Prostate gland (tissue), 2 donors: Measurements from ENCODE around the gene TRIM32. TPM values are rescaled to one million over a fixed set of nuclear protein-coding genes. Genes with fewer than 3 reads are reported as not detected.

Source experiments
- DNase-seq: peaks from one replicate; pipeline ENCODE4 v3.0.0-alpha.2; 2019; ENCODE audit warnings: low spot score
- H3K27ac ChIP-seq, 2 donors: fragments of 200-600 bp; sonication (generic); 2 replicates each; pipeline ENCODE4 v1.5.1; 2017 to 2019
- H3K27me3 ChIP-seq: fragments of 200-600 bp; sonication (generic); replicated peaks from 2 replicates; pipeline ENCODE4 v1.5.1; 2019; ENCODE audit not compliant: insufficient read depth
- H3K36me3 ChIP-seq, 2 donors: fragments of 200-600 bp; sonication (generic); 1 replicate in 1 of 2; 2 replicates in 1 of 2; pipeline versions ENCODE4 v1.5.1 to v1.8.1; 2017 to 2019
- H3K4me1 ChIP-seq: fragments of 200-600 bp; sonication (generic); replicated peaks from 2 replicates; pipeline ENCODE4 v1.5.1; 2019
- H3K4me3 ChIP-seq, 2 donors: fragments of 200-600 bp; sonication (generic); 2 replicates each; pipeline ENCODE4 v1.5.1; 2017 to 2019
- H3K9me3 ChIP-seq: fragments of 200-600 bp; sonication (generic); 2 replicates; pipeline ENCODE4 v1.5.1; 2017
- CTCF ChIP-seq, 4 experiments: fragments of 200-600 bp in 2 of 4; fragments of 450-650 bp in 2 of 4; sonication (generic) in 2 of 4; IDR thresholded peaks; 1 replicate in 3 of 4; 2 replicates in 1 of 4; pipeline ENCODE4 v1.5.1; 2016 to 2019; ENCODE audit warnings: antibody characterized with exemption in 4 of 4, mild to moderate bottlenecking in 2 of 4, moderate library complexity in 2 of 4
- POLR2A ChIP-seq: fragments of 450-650 bp; IDR thresholded peaks from one replicate; pipeline ENCODE4 v1.6.1; 2016; ENCODE audit warnings: antibody characterized with exemption, mild to moderate bottlenecking
- POLR2AphosphoS5 ChIP-seq: sonication (generic); formaldehyde crosslinking; IDR thresholded peaks from one replicate; pipeline ENCODE4 v1.6.1; 2017; ENCODE audit warnings: antibody characterized with exemption
- WGBS: methylation state at CpG from one replicate; pipeline ENCODE4 v1.1.5; 2018; 5-methylcytosine and 5-hydroxymethylcytosine counted together
- intact Hi-C: fragments of 100-400 bp; cut with DNase I; formaldehyde crosslinking; loops from one replicate; pipeline ENCODE4 v1.14.2; 2022
- total RNA-seq, 2 donors: library from RNA; depleted of rRNA; stranded (reverse); fragments of >200 nt; gene quantifications; one replicate each; pipeline ENCODE4 v1.1.0, GENCODE V29; 2016

Gene TRIM32
- total RNA-seq, 2 donors from 2014 or later, result 12.3 to 12.4 TPM

- no peak for DNase-seq
- intact Hi-C loops, result no loop called here
- no peaks in the 10 kb centered on the region for H3K36me3 ChIP-seq
- H3K27me3 ChIP-seq, result no peaks in the 10 kb centered on the region
- WGBS, result 69% methylated on average over 6 of the region's 6 CpGs
- peak overlapping the region in 1 of 2 donors; percentile 11 for H3K27ac ChIP-seq
- no peaks in the 10 kb centered on the region for H3K4me1 ChIP-seq
- no peaks in the 10 kb centered on the region for H3K9me3 ChIP-seq
- no peak for TF ChIP-seq POLR2AphosphoS5
- TF ChIP-seq CTCF (IDR thresholded peaks at IDR 0.05), result no peak
- no peak for TF ChIP-seq POLR2A
- no peak overlapping the region for H3K4me3 ChIP-seq
Measured at GRCh38 chr9:116662646-116663310, 24.3 kb upstream of the TRIM32 start.

- DNase-seq, result no peak
- H3K36me3 ChIP-seq, result no peaks in the 10 kb centered on the region
- no peaks in the 10 kb centered on the region for H3K27me3 ChIP-seq
- 100% methylated on average over 1 of the region's 1 CpG for WGBS
- H3K27ac ChIP-seq, result peak overlapping the region in 1 of 2 donors; percentile 11
- intact Hi-C loops, result no loop called here
- H3K4me1 ChIP-seq, result no peaks in the 10 kb centered on the region
- no peak overlapping the region for H3K4me3 ChIP-seq
- H3K9me3 ChIP-seq, result no peaks in the 10 kb centered on the region
- TF ChIP-seq POLR2A (no peak), CTCF (IDR thresholded peaks at IDR 0.05) (no peak), POLR2AphosphoS5 (no peak)
Measured at GRCh38 chr9:116663581-116663980, 23.5 kb upstream of the TRIM32 start.

GRCh38 chr9:116668970-116669695, 18.0 kb upstream of the TRIM32 start:
- intact Hi-C loops, result no loop called here
- 96% methylated on average over 4 of the region's 4 CpGs for WGBS
- TF ChIP-seq CTCF (IDR thresholded peaks at IDR 0.05), result no peak
- no peak for TF ChIP-seq POLR2AphosphoS5
- TF ChIP-seq POLR2A, result no peak

GRCh38 chr9:116671605-116672004, 15.5 kb upstream of the TRIM32 start:
- H3K9me3 ChIP-seq, result no peaks in the 10 kb centered on the region
- H3K4me1 ChIP-seq, result no peaks in the 10 kb centered on the region
- TF ChIP-seq POLR2A (no peak), POLR2AphosphoS5 (no peak), CTCF (IDR thresholded peaks at IDR 0.05) (no peak)
- intact Hi-C loops, result no loop called here
- no peaks in the 10 kb centered on the region for H3K27me3 ChIP-seq
- no peak overlapping the region for H3K4me3 ChIP-seq
- 89% methylated on average over 2 of the region's 2 CpGs for WGBS
- no peak for DNase-seq
- H3K27ac ChIP-seq, result no peak overlapping the region
- no peaks in the 10 kb centered on the region for H3K36me3 ChIP-seq

More at GRCh38 chr9:116668970-116669695, 18.0 kb upstream of the TRIM32 start:
- no peaks in the 10 kb centered on the region for H3K9me3 ChIP-seq
- no peak overlapping the region for H3K27ac ChIP-seq
- H3K36me3 ChIP-seq, result no peaks in the 10 kb centered on the region
- no peaks in the 10 kb centered on the region for H3K4me1 ChIP-seq
- no peak for DNase-seq
- no peaks in the 10 kb centered on the region for H3K27me3 ChIP-seq
- no peak overlapping the region for H3K4me3 ChIP-seq
